Measurements from ENCODE around the gene UNC5B.

Gene UNC5B

GRCh38 chr10:71253981-71254818, 41.8 kb downstream of the UNC5B start:
- no peak for DNase-seq (ENCODE audit: low read depth in 4 of 4, low spot score in 1 of 4)

DNA sequence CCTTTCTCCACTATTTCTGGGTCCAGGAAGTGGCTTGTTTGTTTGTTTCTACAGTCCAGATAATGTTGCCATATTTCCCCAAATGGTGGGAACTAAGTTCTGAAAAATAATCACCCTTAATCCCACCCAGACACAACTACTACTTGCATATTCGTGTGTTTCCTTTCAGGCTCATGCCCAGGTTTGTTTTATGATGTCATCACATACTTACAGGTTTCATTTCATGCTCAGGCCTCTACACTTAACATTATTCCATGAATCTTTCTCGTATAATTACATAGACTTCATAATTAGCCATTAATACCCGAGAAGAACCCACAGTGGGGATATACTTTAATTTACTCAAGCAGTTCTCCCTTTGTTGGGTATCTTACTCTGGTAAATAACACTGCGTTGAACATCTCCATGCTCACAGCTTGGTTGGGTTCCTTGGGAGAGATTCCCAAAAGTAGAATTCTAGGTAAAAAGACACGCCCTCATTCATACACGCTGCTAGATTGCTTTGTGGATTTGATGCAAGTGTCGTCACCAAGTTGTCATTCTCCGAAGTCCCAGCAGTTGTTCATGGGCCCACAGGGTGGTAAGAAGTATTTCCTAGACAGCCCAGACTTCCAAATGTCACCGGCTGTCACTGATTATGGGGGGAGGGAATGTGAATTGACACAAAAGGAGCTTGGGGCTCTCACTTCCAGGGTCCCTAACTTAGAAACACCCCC, 42.6 kb downstream of the UNC5B start:
- DNase-seq (ENCODE audit: low read depth in 4 of 4, low spot score in 1 of 4), result no peak

GRCh38 chr10:71255550-71255807, 43.1 kb downstream of the UNC5B start:
- DNase-seq (ENCODE audit: low read depth in 4 of 4, low spot score in 1 of 4), result no peak

DNA sequence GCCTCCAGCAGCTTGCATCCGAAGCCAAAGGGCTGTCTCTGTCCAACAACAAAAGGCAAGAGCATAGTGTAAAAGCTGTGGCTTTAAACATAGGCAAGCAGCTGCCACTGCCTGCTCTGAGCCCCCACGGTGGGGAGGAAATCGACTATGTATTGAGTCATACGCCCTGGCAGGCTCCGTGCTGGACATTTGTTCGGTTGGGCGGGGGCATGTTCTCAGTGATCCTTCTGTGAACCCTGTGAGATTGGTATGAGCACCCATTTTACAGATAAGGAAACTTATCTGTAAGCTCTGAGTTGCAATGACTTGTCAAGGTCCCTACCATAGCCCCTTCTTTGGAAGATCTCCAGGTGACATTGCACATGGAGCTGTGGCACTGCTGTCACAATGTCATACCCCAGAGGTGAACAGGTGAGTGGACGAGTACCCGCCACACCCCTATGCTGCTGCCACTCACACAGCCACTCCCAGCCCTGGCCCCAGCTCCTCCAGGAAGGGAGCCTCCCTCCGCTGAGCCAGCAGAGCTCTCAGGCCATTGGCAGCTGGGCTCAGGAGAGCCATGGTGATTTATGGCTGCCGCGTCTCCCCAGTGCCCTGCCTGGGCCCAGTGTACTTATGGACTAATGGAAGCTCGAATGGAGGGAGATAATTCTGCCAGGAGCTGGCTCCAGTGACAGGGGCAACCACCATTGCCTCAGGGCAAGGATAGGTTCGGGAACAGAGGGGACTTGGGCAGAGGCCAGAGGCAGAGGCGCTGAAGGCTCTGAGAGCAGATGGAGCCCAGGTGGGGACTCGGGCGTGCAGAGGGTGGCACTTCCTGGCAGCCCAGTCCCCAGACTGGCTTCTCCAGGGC, 43.7 kb downstream of the UNC5B start:
- no peak for DNase-seq (ENCODE audit: low read depth in 4 of 4, low spot score in 1 of 4)

DNA sequence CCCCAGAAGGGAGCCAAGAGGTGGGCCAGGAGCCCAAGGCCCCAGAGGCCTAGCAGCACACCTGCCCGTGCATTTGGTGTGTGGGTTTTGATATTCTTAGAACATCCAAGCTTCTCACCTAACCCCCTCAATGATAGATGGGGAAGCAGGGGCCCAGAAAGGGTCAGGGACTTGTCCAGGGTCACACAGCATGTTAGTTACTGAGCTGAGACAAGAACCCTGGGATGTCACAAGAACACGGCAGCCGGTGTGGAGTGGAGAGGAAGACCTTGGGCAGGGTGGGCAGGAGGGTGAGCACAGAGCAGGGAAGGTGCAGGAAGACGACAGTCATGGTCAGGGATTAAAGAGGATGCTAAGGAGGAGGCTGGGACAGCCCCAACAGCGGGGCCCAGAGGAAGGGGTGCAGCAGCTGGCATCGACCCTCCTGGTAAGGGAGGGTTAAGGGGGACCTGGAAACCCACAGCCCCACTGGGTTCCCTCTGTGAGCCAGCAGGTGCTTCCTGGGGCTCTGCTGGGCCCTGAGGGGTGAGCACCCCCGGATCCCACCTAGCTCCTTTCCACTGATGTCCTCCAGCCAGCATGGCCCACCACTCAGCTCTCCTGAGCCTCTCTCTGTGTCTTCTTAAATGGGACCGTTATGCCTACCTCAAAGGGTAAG, 44.4 kb downstream of the UNC5B start:
- no peak for DNase-seq (ENCODE audit: low read depth in 4 of 4, low spot score in 1 of 4)

DNA sequence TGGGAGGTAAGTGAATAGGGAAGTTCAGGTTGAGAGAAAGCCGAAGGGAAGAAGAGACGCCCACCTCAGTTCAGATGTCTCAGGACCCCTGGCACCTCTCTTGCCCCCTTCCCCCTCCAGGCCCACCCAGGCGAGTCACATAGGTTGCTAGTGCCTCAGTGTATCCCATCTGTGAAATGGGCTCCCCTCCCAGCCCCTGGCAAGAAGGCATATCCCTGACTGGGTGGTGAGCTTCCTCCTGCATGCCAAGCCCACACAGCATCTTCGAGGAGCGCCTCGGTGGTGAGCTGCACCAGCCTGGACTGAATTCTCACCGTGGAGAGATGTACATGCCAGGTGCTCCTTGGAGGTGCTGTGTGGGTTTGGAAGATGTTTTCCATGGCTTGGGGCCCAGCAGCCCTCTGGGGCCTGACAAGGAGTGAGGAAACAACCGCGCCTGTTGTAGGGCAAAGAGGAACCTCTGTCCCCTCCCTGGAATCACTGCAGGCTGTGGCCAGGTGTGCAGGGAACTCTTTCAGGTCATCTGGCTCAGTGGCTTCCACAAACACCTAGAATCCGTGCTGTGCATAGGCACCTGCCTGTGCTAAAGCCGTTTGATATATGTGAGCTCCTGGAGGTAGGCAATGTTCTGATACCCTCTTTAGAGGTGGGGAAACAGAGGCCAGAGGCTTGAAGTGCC, 45.1 kb downstream of the UNC5B start:
- DNase-seq (ENCODE audit: low read depth in 4 of 4, low spot score in 1 of 4), result no peak

DNA sequence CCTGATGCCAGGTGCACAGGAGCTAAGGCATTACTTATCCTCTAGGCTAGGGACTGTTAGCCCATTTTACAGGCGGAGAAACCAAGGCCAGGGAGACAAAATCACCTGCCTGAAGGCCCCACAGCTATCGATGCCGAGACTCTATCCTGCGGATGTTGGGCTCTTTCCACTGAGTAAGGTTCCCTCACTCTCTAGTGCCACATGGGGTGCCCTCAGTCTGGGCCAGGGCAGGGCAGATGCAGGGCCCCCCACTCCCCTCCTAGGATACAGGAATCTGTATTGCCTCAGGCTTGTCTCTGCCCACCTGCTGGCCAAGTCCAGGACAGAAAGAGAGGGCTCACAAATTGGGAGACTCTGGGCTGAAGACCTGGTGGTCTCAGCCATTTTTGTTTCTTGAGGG, 45.7 kb downstream of the UNC5B start:
- DNase-seq (ENCODE audit: low read depth in 4 of 4, low spot score in 1 of 4), result no peak

DNA sequence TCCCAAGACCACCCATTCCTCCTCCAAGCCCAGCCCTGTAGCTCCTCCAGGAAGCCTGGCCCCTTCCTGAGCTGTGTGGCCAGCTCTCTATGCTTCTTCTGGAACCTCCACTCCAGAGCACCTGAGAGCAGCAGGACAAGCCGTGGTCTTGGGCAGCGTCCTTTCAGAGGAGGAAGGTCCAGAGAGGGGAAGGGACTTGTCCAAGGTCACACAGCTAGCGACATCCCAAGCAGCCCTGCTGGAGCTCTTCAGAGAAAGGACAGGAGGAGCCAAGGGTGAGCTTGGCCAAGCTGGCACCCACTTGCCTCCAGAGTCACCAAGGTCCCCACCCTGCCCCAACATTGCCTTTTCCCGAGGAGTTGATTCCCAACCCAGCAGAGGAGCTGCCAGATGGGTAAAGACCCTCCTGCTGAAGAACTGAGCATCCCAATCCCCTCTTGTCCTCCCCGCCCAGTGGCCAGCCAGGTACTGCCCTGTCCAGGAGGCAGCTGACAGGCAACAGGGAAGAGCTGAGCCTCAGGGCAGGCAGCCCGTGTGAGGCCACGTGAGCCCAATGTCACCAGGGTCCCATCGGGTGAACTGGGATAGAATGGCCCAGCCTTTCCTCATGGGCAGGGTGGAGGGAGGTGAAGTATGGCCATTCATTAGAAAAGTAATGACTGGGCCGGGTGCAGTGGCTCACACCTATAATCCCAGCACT, 46.2 kb downstream of the UNC5B start:
- DNase-seq (ENCODE audit: low read depth in 4 of 4, low spot score in 1 of 4), result no peak

GRCh38 chr10:71259282-71259681, 46.9 kb downstream of the UNC5B start:
- DNase-seq (ENCODE audit: low read depth in 4 of 4, low spot score in 1 of 4), result no peak

DNA sequence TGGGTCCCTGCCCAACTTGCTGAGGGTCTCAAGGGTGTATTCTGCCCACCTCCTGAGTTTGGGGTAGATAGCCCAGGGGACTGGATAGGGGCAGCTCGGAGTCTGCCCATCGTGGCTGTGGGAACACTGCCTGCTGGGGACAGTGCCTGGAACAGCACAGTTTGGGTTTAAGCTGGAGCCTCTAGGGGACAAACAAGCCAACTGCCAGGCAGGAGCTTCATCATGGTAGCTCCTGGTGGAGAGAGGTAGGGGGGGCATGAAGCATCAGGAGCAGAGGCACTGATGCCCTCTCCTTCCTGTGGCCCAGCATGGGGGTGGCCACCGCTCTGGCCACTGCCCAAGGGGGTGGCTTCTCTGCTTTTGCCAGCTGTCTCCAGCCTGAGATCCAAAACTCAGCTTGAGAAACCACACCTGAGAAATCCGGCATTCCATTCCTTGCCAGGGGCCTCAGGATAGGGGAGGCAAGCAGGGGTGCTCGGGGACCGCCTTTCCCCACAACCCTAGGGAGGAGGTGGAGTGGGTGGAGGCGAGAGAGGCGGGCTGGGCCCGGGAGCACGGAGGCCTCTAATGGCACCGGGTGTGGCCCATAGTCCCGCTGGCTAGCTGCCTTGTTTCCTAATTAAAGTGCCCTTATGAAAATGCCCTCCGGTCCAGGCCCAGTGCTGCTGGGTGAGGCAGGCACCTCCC, 47.6 kb downstream of the UNC5B start:
- DNase-seq (ENCODE audit: low read depth in 4 of 4, low spot score in 1 of 4), result no peak

DNA sequence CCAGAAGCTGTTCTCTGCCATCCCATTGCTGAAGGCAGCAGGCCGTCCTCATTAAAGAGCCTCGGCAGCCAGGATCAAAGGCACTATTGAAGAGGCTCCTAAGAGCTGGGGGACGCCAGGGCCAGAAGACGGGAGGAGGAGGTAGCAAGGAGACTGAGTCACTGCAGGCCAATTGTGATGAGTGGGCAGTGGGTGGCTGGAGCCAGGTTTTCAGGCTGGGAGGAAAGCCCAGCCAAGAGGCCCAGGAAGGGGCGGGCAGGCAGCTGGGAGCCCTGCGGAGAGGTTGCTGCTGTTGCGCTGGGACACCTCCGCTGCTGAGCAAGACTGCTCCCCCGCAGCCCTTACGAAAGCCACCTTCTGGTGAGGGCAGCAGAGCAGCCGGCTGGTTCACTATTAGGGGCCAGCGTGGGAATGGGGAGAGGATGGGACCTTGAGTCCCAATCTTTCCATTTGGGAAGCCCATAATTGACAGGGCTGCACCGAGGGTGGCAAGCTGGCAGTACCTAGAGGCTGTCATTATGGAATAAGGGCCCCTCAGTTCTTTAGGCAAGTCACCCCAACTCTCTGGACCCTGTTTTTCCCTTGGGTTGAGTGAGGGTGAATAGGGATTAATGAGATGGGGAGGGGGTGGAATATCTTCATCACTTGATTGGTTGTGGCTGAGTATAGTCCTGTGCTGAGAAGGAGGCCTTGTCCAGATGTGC, 48.4 kb downstream of the UNC5B start:
- no peak for DNase-seq (ENCODE audit: low read depth in 4 of 4, low spot score in 1 of 4)

DNA sequence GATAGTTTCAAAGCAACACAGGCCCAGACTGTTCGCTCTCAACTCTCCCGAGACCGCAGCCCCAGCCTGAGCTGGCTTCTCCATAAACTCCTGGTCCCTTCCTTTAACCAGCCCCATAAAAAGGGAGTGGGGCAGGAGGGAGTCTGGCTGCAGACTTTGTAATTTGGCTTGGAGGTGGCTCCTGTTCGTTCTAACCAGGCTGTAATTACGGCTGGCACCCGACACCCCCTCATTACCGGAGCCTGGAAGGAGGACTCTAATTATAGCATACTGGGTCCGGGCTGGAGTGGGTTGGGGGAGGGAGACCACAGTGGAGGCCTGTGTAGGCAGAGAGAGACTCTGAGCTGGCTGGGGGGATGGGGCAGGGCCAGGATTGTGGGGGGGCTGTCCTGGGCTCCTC, 49.7 kb downstream of the UNC5B start:
- no peak for DNase-seq (ENCODE audit: low read depth in 4 of 4, low spot score in 1 of 4)

- no peak for DNase-seq (ENCODE audit: low read depth in 4 of 4, low spot score in 1 of 4)
Observed at GRCh38 chr10:71262817-71263216, 50.4 kb downstream of the UNC5B start.

- no peak for DNase-seq (ENCODE audit: low read depth in 4 of 4, low spot score in 1 of 4)
Observed at GRCh38 chr10:71263376-71263775, 51.0 kb downstream of the UNC5B start.

GRCh38 chr10:71264345-71265200, 52.2 kb downstream of the UNC5B start:
- no peak for DNase-seq (ENCODE audit: low read depth in 4 of 4, low spot score in 1 of 4)

GRCh38 chr10:71265201-71265575, 52.8 kb downstream of the UNC5B start:
- no peak for DNase-seq (ENCODE audit: low read depth in 4 of 4, low spot score in 1 of 4)

- no peak for DNase-seq (ENCODE audit: low read depth in 4 of 4, low spot score in 1 of 4)
Observed at GRCh38 chr10:71265618-71266146, 53.3 kb downstream of the UNC5B start.
